ENCODE results near the gene PAPOLG. TPM values are rescaled to one million over a fixed set of nuclear protein-coding genes. Genes with fewer than 3 reads are reported as not detected.

Gene PAPOLG
- total RNA-seq, 1 donor from 2014 or later: 14.7 TPM

DNA sequence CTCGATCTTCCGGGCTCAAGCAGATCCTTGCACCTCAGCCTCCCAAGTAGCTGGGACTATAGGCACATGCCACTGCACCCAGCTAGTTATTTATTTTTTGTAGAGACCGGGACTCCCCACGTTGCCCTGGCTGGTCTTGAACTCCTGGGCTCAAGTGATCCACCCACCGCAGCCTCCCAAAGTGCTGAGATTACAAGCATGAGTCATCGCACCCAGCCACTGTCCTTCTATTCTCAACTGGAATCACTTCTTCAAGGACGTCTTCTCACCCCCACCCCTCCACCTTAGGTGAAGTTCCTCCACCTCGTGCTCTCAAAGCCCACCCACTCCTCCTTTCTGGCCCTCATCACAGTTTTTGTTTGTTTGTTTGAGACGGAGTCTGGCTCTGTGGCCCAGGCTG lies 71.3 kb downstream of the PAPOLG start:
- Histone ChIP-seq H3K4me1 (no peaks in the 10 kb centered on the region), H3K27me3 (no peaks in the 10 kb centered on the region), H3K9me3 (no peaks in the 10 kb centered on the region), H3K36me3 (no peaks in the 10 kb centered on the region), H3K27ac (no peak overlapping the region), H3K4me3 (no peak overlapping the region)
- TF ChIP-seq, protein P1, sequence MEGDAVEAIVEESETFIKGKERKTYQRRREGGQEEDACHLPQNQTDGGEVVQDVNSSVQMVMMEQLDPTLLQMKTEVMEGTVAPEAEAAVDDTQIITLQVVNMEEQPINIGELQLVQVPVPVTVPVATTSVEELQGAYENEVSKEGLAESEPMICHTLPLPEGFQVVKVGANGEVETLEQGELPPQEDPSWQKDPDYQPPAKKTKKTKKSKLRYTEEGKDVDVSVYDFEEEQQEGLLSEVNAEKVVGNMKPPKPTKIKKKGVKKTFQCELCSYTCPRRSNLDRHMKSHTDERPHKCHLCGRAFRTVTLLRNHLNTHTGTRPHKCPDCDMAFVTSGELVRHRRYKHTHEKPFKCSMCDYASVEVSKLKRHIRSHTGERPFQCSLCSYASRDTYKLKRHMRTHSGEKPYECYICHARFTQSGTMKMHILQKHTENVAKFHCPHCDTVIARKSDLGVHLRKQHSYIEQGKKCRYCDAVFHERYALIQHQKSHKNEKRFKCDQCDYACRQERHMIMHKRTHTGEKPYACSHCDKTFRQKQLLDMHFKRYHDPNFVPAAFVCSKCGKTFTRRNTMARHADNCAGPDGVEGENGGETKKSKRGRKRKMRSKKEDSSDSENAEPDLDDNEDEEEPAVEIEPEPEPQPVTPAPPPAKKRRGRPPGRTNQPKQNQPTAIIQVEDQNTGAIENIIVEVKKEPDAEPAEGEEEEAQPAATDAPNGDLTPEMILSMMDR (IDR thresholded peaks at IDR 0.05): no peak
- TF ChIP-seq POLR2AphosphoS5 (IDR thresholded peaks at IDR 0.05; ENCODE audit: insufficient read depth in 1 of 2, low read depth in 1 of 2): no peak
- TF ChIP-seq POLR2A (IDR thresholded peaks at IDR 0.05): no peak
- intact Hi-C loops (cut with DNase I): loop anchor here (5.0 kb wide), 1 partner anchor 1710 kb away; no protein-coding TSS in a partner anchor
- no peak for DNase-seq (ENCODE audit: extremely low spot score in 2 of 2)

DNA sequence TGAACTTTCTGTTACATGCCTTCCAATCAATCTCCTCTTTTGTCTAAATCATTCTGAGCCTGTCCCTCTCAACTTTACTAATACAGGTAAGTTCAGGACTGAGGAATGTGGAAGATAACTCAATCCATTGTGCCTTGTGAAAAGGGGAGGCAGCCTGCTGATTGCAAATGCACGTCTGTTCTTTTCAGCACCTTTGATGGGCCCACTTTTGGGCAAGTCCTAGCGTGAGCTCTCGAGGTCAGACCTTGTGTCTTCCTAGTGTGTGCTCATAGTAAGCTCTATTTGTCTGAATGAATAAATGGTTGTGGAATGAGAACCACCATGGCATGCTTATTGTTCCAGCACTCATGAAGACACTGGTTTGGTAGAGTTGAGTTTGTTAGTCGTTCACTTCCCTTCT lies 74.9 kb downstream of the PAPOLG start:
- TF ChIP-seq POLR2A (IDR thresholded peaks at IDR 0.05) (no peak), POLR2AphosphoS5 (IDR thresholded peaks at IDR 0.05; ENCODE audit: insufficient read depth in 1 of 2, low read depth in 1 of 2) (no peak)
- TF ChIP-seq, protein P1 (IDR thresholded peaks at IDR 0.05): no peak
- Histone ChIP-seq H3K4me1 (no peaks in the 10 kb centered on the region), H3K4me3 (no peak overlapping the region), H3K36me3 (no peaks in the 10 kb centered on the region), H3K27me3 (no peaks in the 10 kb centered on the region), H3K9me3 (no peaks in the 10 kb centered on the region), H3K27ac (no peak overlapping the region)
- intact Hi-C loops (cut with DNase I): no loop called here
- DNase-seq (ENCODE audit: extremely low spot score in 2 of 2): no peak

DNA sequence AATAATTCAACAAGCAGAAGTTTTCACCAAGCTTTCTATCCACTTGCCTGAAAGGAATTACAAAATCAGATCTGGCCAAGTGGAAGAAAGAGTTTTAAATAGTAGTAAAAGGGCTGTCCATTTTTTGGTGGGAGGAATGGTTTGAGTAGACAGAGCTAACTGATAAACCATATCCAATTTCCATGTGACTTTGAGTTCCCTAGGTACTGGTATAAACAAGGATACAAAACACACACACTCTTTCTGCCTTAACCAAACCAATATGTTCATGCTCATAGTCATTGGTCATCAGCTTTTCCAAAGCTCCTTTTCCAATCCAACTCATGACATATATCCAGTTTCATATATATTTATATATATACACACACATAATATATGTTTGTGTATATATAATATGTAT lies 75.9 kb downstream of the PAPOLG start:
- DNase-seq (ENCODE audit: extremely low spot score in 2 of 2): no peak
- Histone ChIP-seq H3K27me3 (no peaks in the 10 kb centered on the region), H3K27ac (no peak overlapping the region), H3K36me3 (no peaks in the 10 kb centered on the region), H3K9me3 (no peaks in the 10 kb centered on the region), H3K4me1 (no peaks in the 10 kb centered on the region), H3K4me3 (no peak overlapping the region)
- TF ChIP-seq POLR2A (IDR thresholded peaks at IDR 0.05) (no peak), POLR2AphosphoS5 (IDR thresholded peaks at IDR 0.05; ENCODE audit: insufficient read depth in 1 of 2, low read depth in 1 of 2) (no peak)
- TF ChIP-seq, protein P1 (IDR thresholded peaks at IDR 0.05): no peak
- intact Hi-C loops (cut with DNase I): no loop called here

DNA sequence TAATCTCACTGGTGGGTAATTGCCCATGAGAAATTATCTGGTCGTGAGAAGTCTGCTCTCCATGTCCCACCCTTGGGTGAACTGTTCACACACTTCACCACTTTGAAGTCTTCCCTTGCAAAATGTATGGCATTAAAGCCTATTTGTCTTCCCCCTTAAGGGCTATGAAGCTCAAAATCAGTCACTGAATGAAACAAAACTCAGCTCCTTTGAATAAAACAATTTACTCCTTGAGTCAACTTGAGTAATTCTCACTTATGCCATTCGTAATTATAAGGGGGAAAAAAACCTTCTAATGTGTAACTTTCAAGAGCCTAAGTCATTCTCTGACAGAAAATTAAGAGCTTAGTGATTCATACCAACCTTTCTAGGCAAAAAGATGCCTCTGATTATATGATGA lies 76.6 kb downstream of the PAPOLG start:
- no peak overlapping the region for H3K27ac ChIP-seq
- TF ChIP-seq, protein P1 (IDR thresholded peaks at IDR 0.05): no peak
- TF ChIP-seq POLR2A (IDR thresholded peaks at IDR 0.05): no peak
- no peak for TF ChIP-seq POLR2AphosphoS5 (IDR thresholded peaks at IDR 0.05; ENCODE audit: insufficient read depth in 1 of 2, low read depth in 1 of 2)
- no peaks in the 10 kb centered on the region for H3K9me3 ChIP-seq
- H3K4me1 ChIP-seq: no peaks in the 10 kb centered on the region
- H3K36me3 ChIP-seq: no peaks in the 10 kb centered on the region
- H3K27me3 ChIP-seq: no peaks in the 10 kb centered on the region
- intact Hi-C loops (cut with DNase I): no loop called here
- H3K4me3 ChIP-seq: no peak overlapping the region
- DNase-seq (ENCODE audit: extremely low spot score in 2 of 2): no peak

DNA sequence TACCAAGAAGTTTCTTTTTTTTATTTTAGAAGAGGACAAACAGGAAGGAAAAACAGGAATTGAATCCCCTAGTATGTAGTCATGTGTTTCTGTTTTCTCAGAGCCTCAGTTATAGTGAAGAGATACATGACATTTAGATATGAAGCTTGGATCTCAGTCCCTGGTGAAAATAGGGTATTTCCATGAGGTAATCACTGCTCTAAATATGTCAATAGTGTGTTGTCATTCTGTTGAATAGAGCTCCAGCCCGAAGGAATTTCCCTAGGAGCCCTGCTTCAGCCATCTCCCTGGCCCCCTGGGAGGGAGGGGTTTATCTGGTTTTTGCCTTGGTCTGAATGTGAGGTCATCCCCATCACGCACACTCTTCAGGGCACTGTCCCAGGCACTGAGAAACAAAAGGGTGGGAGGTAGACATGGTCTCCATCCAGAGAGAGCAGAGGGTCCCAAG lies 78.2 kb downstream of the PAPOLG start:
- no peaks in the 10 kb centered on the region for H3K4me1 ChIP-seq
- H3K27ac ChIP-seq: no peak overlapping the region
- no peak for DNase-seq (ENCODE audit: extremely low spot score in 2 of 2)
- H3K36me3 ChIP-seq: no peaks in the 10 kb centered on the region
- intact Hi-C loops (cut with DNase I): no loop called here
- H3K9me3 ChIP-seq: no peaks in the 10 kb centered on the region
- TF ChIP-seq POLR2AphosphoS5 (IDR thresholded peaks at IDR 0.05; ENCODE audit: insufficient read depth in 1 of 2, low read depth in 1 of 2): no peak
- TF ChIP-seq POLR2A (IDR thresholded peaks at IDR 0.05): no peak
- TF ChIP-seq, protein P1 (IDR thresholded peaks at IDR 0.05): no peak
- H3K4me3 ChIP-seq: no peak overlapping the region
- no peaks in the 10 kb centered on the region for H3K27me3 ChIP-seq
